Upper lobe of left lung (tissue), 4 donors: Measurements from ENCODE around the gene HIGD1C.

Source experiments
- CTCF ChIP-seq, 6 experiments: fragments of 450-650 bp in 4 of 6; fragments of 200-600 bp in 2 of 6; sonication (generic) in 2 of 6; IDR thresholded peaks; one replicate each; pipeline ENCODE4 v1.5.1; 2016 to 2019; ENCODE audit warnings: antibody characterized with exemption in 6 of 6
- EP300 ChIP-seq, 4 donors: sonication (generic); formaldehyde crosslinking; IDR thresholded peaks; one replicate each; pipeline ENCODE4 v1.5.1; 2017; ENCODE audit warnings: antibody characterized with exemption in 4 of 4, control low read depth in 2 of 4
- POLR2A ChIP-seq, 4 donors: fragments of 450-650 bp; IDR thresholded peaks; one replicate each; pipeline ENCODE4 v1.5.1; 2016 to 2017; ENCODE audit warnings: antibody characterized with exemption in 4 of 4, mild to moderate bottlenecking in 2 of 4
- POLR2AphosphoS5 ChIP-seq, 2 donors: sonication (generic); formaldehyde crosslinking; IDR thresholded peaks; one replicate each; pipeline ENCODE4 v1.5.1; 2017; ENCODE audit warnings: antibody characterized with exemption in 2 of 2

GRCh38 chr12:50925920-50926319 lies 26.4 kb upstream of the HIGD1C start:
- TF ChIP-seq CTCF (IDR thresholded peaks at IDR 0.05) (no peak), POLR2A (IDR thresholded peaks at IDR 0.05) (no peak), POLR2AphosphoS5 (IDR thresholded peaks at IDR 0.05) (no peak), EP300 (IDR thresholded peaks at IDR 0.05) (no peak)
